Ramos (cell line): ENCODE data around the gene RNU1-4.
"Not testable (repeated sequence)": the region's sequence is repeated elsewhere in the genome, so short reads cannot be mapped to it uniquely, and the experiment has no call there.

ENCODE experiments used
- in situ Hi-C: fragments of 300-500 bp; cut with MboI; formaldehyde crosslinking; loops from one replicate; pipeline ENCODE4 v1.14.3; 2022; ENCODE audit warnings: low sequenced_read_pairs; ENCODE audit not compliant: unreplicated experiment

The RNU1-4 gene

GRCh38 chr1:16707130-16708093 is 32.9 kb upstream of the RNU1-4 start:
- in situ Hi-C loops = not testable (repeated sequence)

- in situ Hi-C loops = not testable (repeated sequence)
Observed at GRCh38 chr1:16708704-16709103, 31.6 kb upstream of the RNU1-4 start.

- in situ Hi-C loops = loop anchor here (10.0 kb wide), 1 partner anchor 205 kb away; no protein-coding TSS in a partner anchor
Observed at GRCh38 chr1:16709659-16710087, 30.6 kb upstream of the RNU1-4 start.

GRCh38 chr1:16710618-16711017 is 29.7 kb upstream of the RNU1-4 start:
- in situ Hi-C loops = loop anchor here (10.0 kb wide), 1 partner anchor 204 kb away; no protein-coding TSS in a partner anchor

- in situ Hi-C loops = loop anchor here (10.0 kb wide), 1 partner anchor 203 kb away; no protein-coding TSS in a partner anchor
Observed at GRCh38 chr1:16712131-16712530, 28.2 kb upstream of the RNU1-4 start.

GRCh38 chr1:16712582-16712981 is 27.7 kb upstream of the RNU1-4 start:
- in situ Hi-C loops = loop anchor here (10.0 kb wide), 1 partner anchor 202 kb away; no protein-coding TSS in a partner anchor

- in situ Hi-C loops = loop anchor here (10.0 kb wide), 1 partner anchor 202 kb away; no protein-coding TSS in a partner anchor
Observed at GRCh38 chr1:16712984-16713383, 27.3 kb upstream of the RNU1-4 start.

GRCh38 chr1:16713480-16713879 is 26.8 kb upstream of the RNU1-4 start:
- in situ Hi-C loops = loop anchor here (10.0 kb wide), 1 partner anchor 201 kb away; no protein-coding TSS in a partner anchor

- in situ Hi-C loops = loop anchor here (10.0 kb wide), 1 partner anchor 198 kb away; no protein-coding TSS in a partner anchor
Observed at GRCh38 chr1:16716691-16717335, 23.5 kb upstream of the RNU1-4 start.

- in situ Hi-C loops = loop anchor here (10.0 kb wide), 1 partner anchor 197 kb away; no protein-coding TSS in a partner anchor
Observed at GRCh38 chr1:16717336-16718098, 22.8 kb upstream of the RNU1-4 start.

- in situ Hi-C loops = loop anchor here (10.0 kb wide), 1 partner anchor 196 kb away; no protein-coding TSS in a partner anchor
Observed at GRCh38 chr1:16718099-16718907, 22.0 kb upstream of the RNU1-4 start.

- in situ Hi-C loops = loop anchor here (10.0 kb wide), 1 partner anchor 196 kb away; no protein-coding TSS in a partner anchor
Observed at GRCh38 chr1:16718908-16719533, 21.3 kb upstream of the RNU1-4 start.

GRCh38 chr1:16719571-16720350 is 20.6 kb upstream of the RNU1-4 start:
- in situ Hi-C loops = loop anchor here (10.0 kb wide), 1 partner anchor 195 kb away; no protein-coding TSS in a partner anchor

- in situ Hi-C loops = no loop called here
Observed at GRCh38 chr1:16720351-16721223, 19.7 kb upstream of the RNU1-4 start.

- in situ Hi-C loops = no loop called here
Observed at GRCh38 chr1:16721871-16722641, 18.3 kb upstream of the RNU1-4 start.
